Osteocyte (in vitro differentiated cells): ENCODE data around the gene UGT1A6. TPM values are rescaled to one million over a fixed set of nuclear protein-coding genes. Genes with fewer than 3 reads are reported as not detected.

ENCODE experiments used
- DNase-seq: peaks from one replicate; pipeline ENCODE4 v3.0.0; 2021; ENCODE audit warnings: mixed read lengths; ENCODE audit not compliant: unreplicated experiment; ENCODE audit errors: extremely low spot score
- H3K27ac Mint-ChIP-seq: one replicate; pipeline ENCODE4 v1.8.0; 2021; ENCODE audit warnings: mild to moderate bottlenecking, mixed read lengths; ENCODE audit not compliant: unreplicated experiment
- H3K27me3 Mint-ChIP-seq: one replicate; pipeline ENCODE4 v1.8.0; 2021; ENCODE audit warnings: mixed read lengths; ENCODE audit not compliant: unreplicated experiment
- H3K36me3 Mint-ChIP-seq: one replicate; pipeline ENCODE4 v1.8.0; 2021; ENCODE audit warnings: mixed read lengths; ENCODE audit not compliant: unreplicated experiment
- H3K4me1 Mint-ChIP-seq: one replicate; pipeline ENCODE4 v1.8.0; 2021; ENCODE audit warnings: mixed read lengths; ENCODE audit not compliant: unreplicated experiment
- H3K4me3 Mint-ChIP-seq: one replicate; pipeline ENCODE4 v1.8.0; 2021; ENCODE audit warnings: mild to moderate bottlenecking, moderate library complexity, mixed read lengths; ENCODE audit not compliant: unreplicated experiment
- H3K9me3 Mint-ChIP-seq: one replicate; pipeline ENCODE4 v1.8.0; 2021; ENCODE audit warnings: mixed read lengths; ENCODE audit not compliant: unreplicated experiment
- total RNA-seq: library from RNA; stranded (reverse); gene quantifications from 2 replicates; pipeline ENCODE4 v1.2.1, GENCODE V29; 2021
- TF ChIP-seq, protein P1 (sequence below): fragments of 200-600 bp; sonication (generic); IDR thresholded peaks from 2 replicates; pipeline ENCODE4 v1.5.0; 2021; ENCODE audit warnings: antibody characterized with exemption, mild to moderate bottlenecking, moderate library complexity

Gene UGT1A6
- total RNA-seq, 1 donor from 2014 or later = not detected

DNA sequence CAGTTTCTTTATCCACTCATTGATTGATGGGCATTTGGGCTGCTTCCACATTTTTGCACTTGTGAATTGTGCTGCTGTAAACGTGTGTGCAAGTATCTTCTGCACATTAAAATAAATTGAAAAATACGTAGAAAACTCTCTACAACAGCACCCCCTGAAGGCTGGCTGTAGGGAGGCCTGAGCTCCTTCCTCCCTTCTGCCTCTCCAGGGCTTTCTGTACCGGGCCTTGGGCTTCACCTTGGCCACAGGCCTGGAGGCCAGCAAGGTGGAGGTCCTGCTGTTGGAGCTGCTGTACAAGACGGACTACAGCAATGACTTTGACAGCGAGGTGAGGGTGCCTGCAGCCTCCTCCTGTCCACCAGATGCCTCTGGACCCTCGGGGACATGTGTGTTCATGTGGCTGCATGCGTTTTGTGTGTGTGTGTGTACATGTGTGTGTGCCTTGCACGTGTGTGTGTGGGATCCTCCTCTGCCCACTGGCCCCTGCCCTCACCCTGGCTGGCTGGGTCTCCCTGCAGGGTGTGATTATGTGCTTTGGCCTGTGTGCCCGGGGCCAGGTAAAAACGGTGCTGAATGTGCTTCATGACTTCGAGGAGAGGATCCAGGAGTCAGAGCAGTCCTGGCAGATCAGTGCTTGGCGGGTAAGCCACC is 114.7 kb downstream of the UGT1A6 start:
- Mint-ChIP-seq H3K36me3 (no peaks in the 10 kb centered on the region), H3K27ac (no peak overlapping the region), H3K4me3 (no peak overlapping the region), H3K4me1 (no peaks in the 10 kb centered on the region), H3K27me3 (peaks cover 43% of the 10 kb centered on the region), H3K9me3 (no peaks in the 10 kb centered on the region)
- DNase-seq = no peak
- TF ChIP-seq, protein P1, sequence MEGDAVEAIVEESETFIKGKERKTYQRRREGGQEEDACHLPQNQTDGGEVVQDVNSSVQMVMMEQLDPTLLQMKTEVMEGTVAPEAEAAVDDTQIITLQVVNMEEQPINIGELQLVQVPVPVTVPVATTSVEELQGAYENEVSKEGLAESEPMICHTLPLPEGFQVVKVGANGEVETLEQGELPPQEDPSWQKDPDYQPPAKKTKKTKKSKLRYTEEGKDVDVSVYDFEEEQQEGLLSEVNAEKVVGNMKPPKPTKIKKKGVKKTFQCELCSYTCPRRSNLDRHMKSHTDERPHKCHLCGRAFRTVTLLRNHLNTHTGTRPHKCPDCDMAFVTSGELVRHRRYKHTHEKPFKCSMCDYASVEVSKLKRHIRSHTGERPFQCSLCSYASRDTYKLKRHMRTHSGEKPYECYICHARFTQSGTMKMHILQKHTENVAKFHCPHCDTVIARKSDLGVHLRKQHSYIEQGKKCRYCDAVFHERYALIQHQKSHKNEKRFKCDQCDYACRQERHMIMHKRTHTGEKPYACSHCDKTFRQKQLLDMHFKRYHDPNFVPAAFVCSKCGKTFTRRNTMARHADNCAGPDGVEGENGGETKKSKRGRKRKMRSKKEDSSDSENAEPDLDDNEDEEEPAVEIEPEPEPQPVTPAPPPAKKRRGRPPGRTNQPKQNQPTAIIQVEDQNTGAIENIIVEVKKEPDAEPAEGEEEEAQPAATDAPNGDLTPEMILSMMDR = no peak

DNA sequence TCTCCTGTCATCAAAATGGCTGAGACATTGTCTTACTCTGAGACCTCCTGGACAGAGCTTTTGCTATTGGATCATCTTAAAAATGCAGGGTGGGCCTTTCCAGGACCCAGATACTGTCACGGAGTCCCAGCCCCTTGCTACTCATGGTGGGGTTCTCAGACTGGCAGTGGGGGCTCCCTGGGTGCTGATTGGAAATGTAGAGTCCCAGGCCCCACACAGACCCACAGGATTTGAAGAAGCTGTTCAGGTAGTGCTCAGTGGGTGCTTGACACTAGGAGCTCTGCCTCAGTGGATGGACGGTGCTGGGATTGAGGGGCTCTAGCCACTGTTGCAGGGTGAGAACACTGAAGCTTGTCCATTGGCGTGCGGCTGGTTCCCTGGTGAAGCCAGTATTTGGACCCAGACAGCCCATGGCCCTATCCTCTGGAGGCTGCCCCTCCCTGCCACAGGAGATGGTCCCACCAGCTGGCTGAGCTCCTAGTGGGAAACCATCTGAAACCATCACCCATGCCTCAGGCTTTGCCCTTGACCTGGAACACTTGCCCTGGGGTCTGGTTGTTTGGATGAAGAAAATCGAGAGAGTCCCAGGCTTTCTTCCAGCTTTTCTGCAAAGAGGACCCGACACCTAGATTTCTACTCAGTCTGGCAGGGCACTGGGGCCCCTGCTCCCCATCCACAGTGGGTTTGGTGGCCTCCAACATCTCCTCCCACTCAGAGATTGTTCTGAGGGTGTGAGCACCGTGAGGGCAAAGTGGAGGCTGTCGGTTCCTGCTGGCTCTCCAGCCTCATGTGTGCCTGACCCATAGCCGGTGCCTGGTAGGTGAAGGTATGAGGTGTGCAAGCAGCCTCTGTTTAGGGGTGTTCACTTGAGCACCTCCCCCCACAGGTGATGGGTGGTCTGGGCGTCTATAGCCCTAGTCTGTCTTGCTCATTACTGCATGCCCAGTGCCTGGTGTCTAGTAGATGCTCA is 115.6 kb downstream of the UGT1A6 start:
- no peaks in the 10 kb centered on the region for H3K36me3 Mint-ChIP-seq

DNA sequence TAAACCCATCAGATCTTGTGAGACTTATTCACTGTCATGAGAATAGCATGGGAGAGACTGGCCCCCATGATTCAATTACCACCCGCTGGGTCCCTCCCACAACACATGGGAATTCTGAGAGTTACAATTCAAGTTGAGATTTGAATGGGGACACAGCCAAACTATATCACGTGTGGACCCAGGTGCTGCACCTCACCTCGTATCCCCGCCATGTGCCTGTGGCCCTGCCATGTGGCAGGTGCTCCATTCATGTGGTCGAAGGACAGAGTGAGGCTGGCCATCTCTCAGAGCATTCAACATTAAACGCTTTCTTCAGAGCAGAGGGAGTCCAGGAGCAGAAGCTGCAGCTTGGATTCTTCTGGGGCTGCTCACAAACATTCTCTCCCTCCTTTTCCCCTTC is 117.7 kb downstream of the UGT1A6 start:
- DNase-seq = no peak
- H3K36me3 Mint-ChIP-seq = no peaks in the 10 kb centered on the region
- H3K27ac Mint-ChIP-seq = no peak overlapping the region
- peaks cover 2% of the 10 kb centered on the region for H3K4me1 Mint-ChIP-seq
- peaks cover 26% of the 10 kb centered on the region for H3K27me3 Mint-ChIP-seq
- H3K9me3 Mint-ChIP-seq = no peaks in the 10 kb centered on the region
- H3K4me3 Mint-ChIP-seq = no peak overlapping the region
- TF ChIP-seq, protein P1 = no peak

More for the DNA sequence above, 115.6 kb downstream of the UGT1A6 start:
- H3K4me1 Mint-ChIP-seq = peaks cover 2% of the 10 kb centered on the region
- TF ChIP-seq, protein P1 = no peak
- no peak for DNase-seq
- H3K27ac Mint-ChIP-seq = no peak overlapping the region
- H3K27me3 Mint-ChIP-seq = peaks cover 43% of the 10 kb centered on the region
- no peaks in the 10 kb centered on the region for H3K9me3 Mint-ChIP-seq
- no peak overlapping the region for H3K4me3 Mint-ChIP-seq

DNA sequence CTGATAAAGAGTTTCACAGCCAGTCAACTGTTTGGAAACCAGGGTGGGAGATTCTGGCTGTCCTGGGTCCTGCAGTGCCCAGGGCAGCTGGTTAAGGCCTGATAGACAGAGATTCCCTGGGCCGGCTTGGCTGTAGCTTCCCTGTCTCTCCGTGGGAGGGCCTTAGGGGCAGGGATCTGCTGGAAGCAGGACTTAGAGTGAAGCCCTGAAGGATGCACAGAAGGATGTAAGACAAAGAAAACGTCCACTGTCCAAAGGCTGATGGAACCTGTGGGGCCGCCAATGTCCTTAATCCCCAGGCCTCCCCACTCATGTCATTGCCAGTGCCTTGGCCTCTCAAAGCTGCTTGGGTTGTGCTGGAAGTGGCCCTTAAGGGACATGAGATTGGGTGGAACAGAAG is 118.4 kb downstream of the UGT1A6 start:
- Mint-ChIP-seq H3K9me3 (no peaks in the 10 kb centered on the region), H3K27ac (no peak overlapping the region), H3K27me3 (peaks cover 20% of the 10 kb centered on the region), H3K4me3 (no peak overlapping the region), H3K36me3 (no peaks in the 10 kb centered on the region), H3K4me1 (peaks cover 4% of the 10 kb centered on the region)
- TF ChIP-seq, protein P1 = no peak
- no peak for DNase-seq

DNA sequence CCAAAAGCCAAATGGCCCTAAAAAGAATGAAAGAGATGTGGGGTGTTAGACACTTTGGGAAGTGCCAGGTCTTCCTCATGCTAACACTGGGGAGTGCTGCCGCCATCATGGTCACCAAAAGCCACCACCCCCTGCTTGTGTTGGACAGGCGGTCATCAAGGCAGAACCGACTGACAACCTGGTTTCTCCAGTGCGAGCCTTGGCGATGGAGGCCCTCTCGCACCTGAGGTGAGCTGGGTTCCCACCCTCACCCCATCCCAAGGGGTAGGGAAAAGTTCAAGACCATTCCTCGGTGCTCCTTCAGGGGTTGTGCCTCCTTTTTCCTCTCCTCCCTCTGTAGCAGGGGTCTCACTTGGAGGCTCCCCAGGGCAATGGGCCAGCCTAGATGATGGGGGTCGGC is 119.0 kb downstream of the UGT1A6 start:
- Mint-ChIP-seq H3K27ac (no peak overlapping the region), H3K36me3 (no peaks in the 10 kb centered on the region), H3K4me3 (no peak overlapping the region), H3K9me3 (no peaks in the 10 kb centered on the region), H3K4me1 (peaks cover 10% of the 10 kb centered on the region), H3K27me3 (peaks cover 16% of the 10 kb centered on the region)
- no peak for DNase-seq
- TF ChIP-seq, protein P1 = no peak
